ENCODE results near the gene BLOC1S3. TPM values are rescaled to one million over a fixed set of nuclear protein-coding genes. Genes with fewer than 3 reads are reported as not detected.

The BLOC1S3 gene
- total RNA-seq, 1 donor from 2014 or later, result 12.5 TPM

DNA sequence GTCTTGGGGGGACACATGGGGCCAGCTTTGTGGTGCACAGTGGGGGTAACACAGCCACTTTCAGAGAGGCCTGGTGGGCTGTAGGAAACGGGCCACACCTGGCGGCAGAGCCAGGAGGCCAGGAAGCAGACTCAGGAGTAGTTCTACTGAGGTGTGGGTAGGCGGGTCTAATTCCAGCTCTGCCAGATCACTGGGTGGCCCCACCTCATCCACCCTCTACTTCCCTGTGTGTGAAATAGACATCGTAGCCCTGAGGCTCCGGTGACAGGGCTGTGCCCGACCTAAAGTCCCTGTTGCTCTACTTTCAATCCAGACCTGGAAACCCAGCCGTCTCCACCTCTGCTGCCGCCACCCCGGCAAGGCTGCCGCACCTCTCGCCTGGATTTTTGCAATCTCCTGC lies 21.8 kb upstream of the BLOC1S3 start:
- no peak for DNase-seq (ENCODE audit: extremely low spot score in 2 of 2)
- no peaks in the 10 kb centered on the region for H3K9me3 ChIP-seq
- TF ChIP-seq POLR2A (IDR thresholded peaks at IDR 0.05), result no peak
- TF ChIP-seq CTCF (IDR thresholded peaks at IDR 0.05), result no peak
- peak in 1 of 2 donors; percentile 17 for TF ChIP-seq POLR2AphosphoS5 (IDR thresholded peaks at IDR 0.05; ENCODE audit: insufficient read depth in 1 of 2, low read depth in 1 of 2)
- H3K4me1 ChIP-seq, result peaks cover 52% of the 10 kb centered on the region
- no peak overlapping the region for H3K4me3 ChIP-seq
- H3K27ac ChIP-seq, result no peak overlapping the region
- no peaks in the 10 kb centered on the region for H3K27me3 ChIP-seq
- H3K36me3 ChIP-seq, result no peaks in the 10 kb centered on the region
- intact Hi-C loops (cut with DNase I), result no loop called here

DNA sequence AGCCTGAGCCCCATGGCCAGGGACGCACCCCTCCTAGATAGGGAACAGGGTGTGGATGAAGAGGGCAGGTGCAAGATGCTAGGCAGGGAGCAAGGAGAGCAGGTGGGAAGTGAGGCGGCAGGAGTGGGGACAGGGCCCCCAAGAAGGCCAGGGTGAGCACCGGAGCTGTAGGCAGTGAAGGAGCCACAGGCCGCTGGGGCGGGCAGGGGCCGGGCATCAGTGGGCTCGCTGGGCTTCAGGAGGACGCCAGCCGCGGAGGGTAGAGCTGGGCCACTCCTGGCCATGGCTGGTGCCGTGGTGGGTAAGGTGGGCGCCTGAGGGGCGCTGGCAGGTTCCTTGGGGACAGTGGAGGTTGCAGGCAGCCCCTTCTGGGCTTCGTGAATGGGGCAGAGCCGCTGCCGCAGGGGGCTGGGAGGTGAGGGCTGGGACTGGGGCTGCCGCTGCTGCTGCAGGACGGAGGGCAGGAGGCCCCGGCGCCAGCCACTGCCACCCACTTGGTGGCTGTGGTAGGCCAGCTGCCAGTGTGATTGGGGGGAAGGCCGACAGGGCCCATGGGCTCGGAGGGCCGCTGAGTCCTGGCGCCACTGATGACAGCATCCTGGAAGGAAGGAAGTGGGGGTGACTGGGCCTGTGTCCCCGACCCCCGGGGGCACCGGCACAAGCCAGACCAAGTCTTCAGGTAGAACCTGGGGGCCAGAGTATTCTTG lies 19.9 kb upstream of the BLOC1S3 start:
- Histone ChIP-seq H3K9me3 (no peaks in the 10 kb centered on the region), H3K27ac (no peak overlapping the region), H3K27me3 (no peaks in the 10 kb centered on the region), H3K4me3 (no peak overlapping the region), H3K4me1 (peaks cover 52% of the 10 kb centered on the region), H3K36me3 (no peaks in the 10 kb centered on the region)
- TF ChIP-seq POLR2AphosphoS5 (IDR thresholded peaks at IDR 0.05; ENCODE audit: insufficient read depth in 1 of 2, low read depth in 1 of 2), result no peak
- no peak for TF ChIP-seq CTCF (IDR thresholded peaks at IDR 0.05)
- TF ChIP-seq POLR2A (IDR thresholded peaks at IDR 0.05), result no peak
- DNase-seq (ENCODE audit: extremely low spot score in 2 of 2), result no peak
- intact Hi-C loops (cut with DNase I), result no loop called here

- Histone ChIP-seq H3K4me1 (peaks cover 52% of the 10 kb centered on the region), H3K27me3 (no peaks in the 10 kb centered on the region), H3K27ac (no peak overlapping the region), H3K36me3 (no peaks in the 10 kb centered on the region), H3K4me3 (no peak overlapping the region), H3K9me3 (no peaks in the 10 kb centered on the region)
- no peak for DNase-seq (ENCODE audit: extremely low spot score in 2 of 2)
- intact Hi-C loops (cut with DNase I), result no loop called here
- TF ChIP-seq POLR2AphosphoS5 (IDR thresholded peaks at IDR 0.05; ENCODE audit: insufficient read depth in 1 of 2, low read depth in 1 of 2) (no peak), POLR2A (IDR thresholded peaks at IDR 0.05) (no peak), CTCF (IDR thresholded peaks at IDR 0.05) (no peak)
These were observed 19.2 kb upstream of the BLOC1S3 start for GRCh38 chr19:45159210-45159970.

DNA sequence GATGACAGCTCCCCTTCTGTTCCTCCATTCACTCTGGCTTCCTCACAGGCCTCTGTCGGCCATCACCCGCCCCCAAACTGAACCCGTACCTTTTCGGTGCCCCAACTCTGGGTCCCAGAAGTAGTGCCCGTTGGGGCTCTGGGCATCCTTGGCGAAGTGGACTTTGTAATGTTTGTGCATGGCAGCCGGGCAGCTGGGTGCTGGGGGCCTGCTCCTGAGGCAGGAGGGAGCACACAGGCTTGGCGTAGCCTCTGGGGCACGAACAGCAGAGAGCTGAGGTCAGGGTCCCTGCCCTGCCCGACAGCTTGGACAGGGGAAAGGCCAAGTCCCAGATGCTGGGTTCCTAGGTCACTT lies 18.6 kb upstream of the BLOC1S3 start:
- H3K36me3 ChIP-seq, result no peaks in the 10 kb centered on the region
- intact Hi-C loops (cut with DNase I), result no loop called here
- no peaks in the 10 kb centered on the region for H3K9me3 ChIP-seq
- no peak for DNase-seq (ENCODE audit: extremely low spot score in 2 of 2)
- peaks cover 56% of the 10 kb centered on the region for H3K4me1 ChIP-seq
- H3K27me3 ChIP-seq, result no peaks in the 10 kb centered on the region
- no peak overlapping the region for H3K4me3 ChIP-seq
- no peak overlapping the region for H3K27ac ChIP-seq
- no peak for TF ChIP-seq POLR2A (IDR thresholded peaks at IDR 0.05)
- TF ChIP-seq CTCF (IDR thresholded peaks at IDR 0.05), result no peak
- no peak for TF ChIP-seq POLR2AphosphoS5 (IDR thresholded peaks at IDR 0.05; ENCODE audit: insufficient read depth in 1 of 2, low read depth in 1 of 2)
